PC-9 (cell line): ENCODE measurements around the gene NUCB1. TPM values are rescaled to one million over a fixed set of nuclear protein-coding genes. Genes with fewer than 3 reads are reported as not detected.

Experiments used
- BruUV-seq: library from RNA; stranded (reverse); fragments of 400-500 nt; replicated peaks from 2 replicates; lab custom pipeline; 2021; lab: Mats Ljungman, UMichigan
- CTCF ChIA-PET: fragments of 300-600 bp; sonication (Branson Sonifier 250); formaldehyde crosslinking; loops from one replicate; lab custom pipeline; 2022; ENCODE audit warnings: antibody characterized with exemption; lab: Charles Lee
- POLR2A ChIA-PET: fragments of 300-600 bp; sonication (Branson Sonifier 250); formaldehyde crosslinking; loops from one replicate; lab custom pipeline; 2022; ENCODE audit warnings: antibody characterized with exemption; ENCODE audit not compliant: unreplicated experiment; lab: Charles Lee
- DNase-seq, 2 experiments: peaks; one replicate each; pipeline versions ENCODE4 v3.0.0 to v3.0.0-alpha.2; 2015 to 2022; ENCODE audit warnings: mixed read lengths in 1 of 2
- H2AFZ ChIP-seq: fragments of 200-600 bp; sonication (generic); 2 replicates; pipeline ENCODE4 v1.8.1; 2017; ENCODE audit warnings: antibody characterized with exemption
- H3F3A ChIP-seq: fragments of 200-600 bp; sonication (generic); 2 replicates; pipeline ENCODE4 v1.8.1; 2017; ENCODE audit warnings: antibody characterized with exemption, mild to moderate bottlenecking, low read depth; ENCODE audit not compliant: insufficient read depth
- H3K27ac ChIP-seq: fragments of 200-600 bp; sonication (generic); 2 replicates; pipeline ENCODE4 v1.6.1; 2016; ENCODE audit warnings: mixed run types
- H3K27me3 ChIP-seq: fragments of 200-600 bp; sonication (generic); 2 replicates; pipeline ENCODE4 v1.6.1; 2016; ENCODE audit warnings: low read depth, mixed run types; ENCODE audit not compliant: insufficient read depth
- H3K36me3 ChIP-seq: fragments of 200-600 bp; sonication (generic); 2 replicates; pipeline ENCODE4 v1.6.1; 2016; ENCODE audit warnings: low read depth, mixed run types
- H3K4me1 ChIP-seq: fragments of 200-600 bp; sonication (generic); replicated peaks from 2 replicates; pipeline ENCODE4 v1.6.1; 2016; ENCODE audit warnings: mixed run types; ENCODE audit not compliant: insufficient read depth
- H3K4me2 ChIP-seq: fragments of 200-600 bp; sonication (generic); 2 replicates; pipeline ENCODE4 v1.6.1; 2017; ENCODE audit warnings: mixed run types
- H3K4me3 ChIP-seq: fragments of 200-600 bp; sonication (generic); 2 replicates; pipeline ENCODE4 v1.6.1; 2016; ENCODE audit warnings: mixed run types
- H3K79me2 ChIP-seq: fragments of 200-600 bp; sonication (generic); 2 replicates; pipeline ENCODE4 v1.6.1; 2017; ENCODE audit warnings: low read depth, mixed run types
- H3K9me2 ChIP-seq: fragments of 200-600 bp; sonication (generic); 2 replicates; pipeline ENCODE4 v1.8.1; 2017; ENCODE audit warnings: mild to moderate bottlenecking; ENCODE audit not compliant: insufficient read depth
- H3K9me3 ChIP-seq: fragments of 200-600 bp; sonication (generic); 2 replicates; pipeline ENCODE4 v1.8.1; 2016; ENCODE audit warnings: low read depth; ENCODE audit not compliant: insufficient read depth
- H4K20me1 ChIP-seq: fragments of 200-600 bp; sonication (generic); 2 replicates; pipeline ENCODE4 v1.8.1; 2017; ENCODE audit not compliant: insufficient read depth
- EZH2 ChIP-seq: fragments of 200-600 bp; sonication (generic); IDR thresholded peaks from 2 replicates; pipeline ENCODE4 v1.8.0; 2017; ENCODE audit warnings: antibody characterized with exemption, low read depth
- intact Hi-C: fragments of 100-400 bp; cut with micrococcal nuclease; formaldehyde crosslinking; loops from one replicate; pipeline ENCODE4 v1.10.0; 2022; ENCODE audit not compliant: unreplicated experiment
- total RNA-seq: library from RNA; stranded (reverse); gene quantifications from 2 replicates; pipeline ENCODE4 v1.2.3, GENCODE V29; 2021
- TF ChIP-seq, protein P1 (sequence below): fragments of 200-600 bp; sonication (generic); conservative IDR thresholded peaks from 2 replicates; pipeline ENCODE4 v1.6.1; 2017; ENCODE audit warnings: mixed run types, antibody characterized with exemption, mild to moderate bottlenecking, moderate library complexity

NUCB1 gene
- total RNA-seq, 1 experiment from 2014 or later = 185 TPM

GRCh38 chr19:48958006-48958405 is 57.9 kb downstream of the NUCB1 start:
- intact Hi-C loops = no loop called here
- H3K9me2 ChIP-seq = no peaks in the 10 kb centered on the region
- CTCF ChIA-PET = no interaction called here

GRCh38 chr19:48959341-48960239 is 59.5 kb downstream of the NUCB1 start:
- Histone ChIP-seq H3K79me2 (peaks cover 26% of the 10 kb centered on the region), H3K36me3 (peaks cover 9% of the 10 kb centered on the region; the same call in 1 of the 2 replicates), H4K20me1 (no peaks in the 10 kb centered on the region), H3K9me2 (no peaks in the 10 kb centered on the region), H3K27me3 (no peaks in the 10 kb centered on the region), H3K4me1 (peaks cover 36% of the 10 kb centered on the region), H3K9me3 (no peaks in the 10 kb centered on the region), H2AFZ (no peak overlapping the region), H3K4me2 (no peak overlapping the region), H3F3A (peaks cover 72% of the 10 kb centered on the region), H3K4me3 (no peak overlapping the region), H3K27ac (no peak overlapping the region)
- ChIA-PET POLR2A (no interaction called here), CTCF (no interaction called here)
- no peak for DNase-seq
- intact Hi-C loops = loop anchor here (10.0 kb wide), 1 partner anchor 475 kb away; no protein-coding TSS in a partner anchor
- TF ChIP-seq EZH2 = no peak
- TF ChIP-seq, protein P1, sequence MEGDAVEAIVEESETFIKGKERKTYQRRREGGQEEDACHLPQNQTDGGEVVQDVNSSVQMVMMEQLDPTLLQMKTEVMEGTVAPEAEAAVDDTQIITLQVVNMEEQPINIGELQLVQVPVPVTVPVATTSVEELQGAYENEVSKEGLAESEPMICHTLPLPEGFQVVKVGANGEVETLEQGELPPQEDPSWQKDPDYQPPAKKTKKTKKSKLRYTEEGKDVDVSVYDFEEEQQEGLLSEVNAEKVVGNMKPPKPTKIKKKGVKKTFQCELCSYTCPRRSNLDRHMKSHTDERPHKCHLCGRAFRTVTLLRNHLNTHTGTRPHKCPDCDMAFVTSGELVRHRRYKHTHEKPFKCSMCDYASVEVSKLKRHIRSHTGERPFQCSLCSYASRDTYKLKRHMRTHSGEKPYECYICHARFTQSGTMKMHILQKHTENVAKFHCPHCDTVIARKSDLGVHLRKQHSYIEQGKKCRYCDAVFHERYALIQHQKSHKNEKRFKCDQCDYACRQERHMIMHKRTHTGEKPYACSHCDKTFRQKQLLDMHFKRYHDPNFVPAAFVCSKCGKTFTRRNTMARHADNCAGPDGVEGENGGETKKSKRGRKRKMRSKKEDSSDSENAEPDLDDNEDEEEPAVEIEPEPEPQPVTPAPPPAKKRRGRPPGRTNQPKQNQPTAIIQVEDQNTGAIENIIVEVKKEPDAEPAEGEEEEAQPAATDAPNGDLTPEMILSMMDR = no peak
- no TSS peak for BruUV-seq

More at GRCh38 chr19:48958006-48958405, 57.9 kb downstream of the NUCB1 start:
- DNase-seq = no peak
- no TSS peak for BruUV-seq
- Histone ChIP-seq H3K27ac (no peak overlapping the region), H3F3A (peaks cover 57% of the 10 kb centered on the region), H3K4me1 (peaks cover 21% of the 10 kb centered on the region), H4K20me1 (no peaks in the 10 kb centered on the region), H3K4me3 (no peak overlapping the region), H2AFZ (no peak overlapping the region), H3K9me3 (no peaks in the 10 kb centered on the region), H3K4me2 (no peak overlapping the region), H3K27me3 (no peaks in the 10 kb centered on the region), H3K79me2 (peaks cover 21% of the 10 kb centered on the region), H3K36me3 (peaks cover 9% of the 10 kb centered on the region; the same call in 1 of the 2 replicates)
- TF ChIP-seq EZH2 = no peak
- TF ChIP-seq, protein P1 = no peak
- POLR2A ChIA-PET = no interaction called here

GRCh38 chr19:48961051-48961649 is 61.0 kb downstream of the NUCB1 start:
- peaks cover 29% of the 10 kb centered on the region for H3K4me1 ChIP-seq
- ChIA-PET CTCF (no interaction called here), POLR2A (interaction anchor here (0.6 to 1.1 kb wide), 3 partner anchors 61 to 150 kb away, joined by 4 to 8 read pairs (median 5); partner anchors contain the start of gene NUCB1)
- H3F3A ChIP-seq = peaks cover 70% of the 10 kb centered on the region
- peak in 1 of 2 experiments; percentile 21 for DNase-seq
- no peak overlapping the region for H3K4me2 ChIP-seq
- no peak overlapping the region for H3K4me3 ChIP-seq
- intact Hi-C loops = loop anchor here (10.0 kb wide), 1 partner anchor 476 kb away; no protein-coding TSS in a partner anchor
- no peak overlapping the region for H2AFZ ChIP-seq
- H4K20me1 ChIP-seq = peaks cover 7% of the 10 kb centered on the region
- H3K36me3 ChIP-seq = peaks cover 12% of the 10 kb centered on the region
- no peaks in the 10 kb centered on the region for H3K9me3 ChIP-seq
- H3K9me2 ChIP-seq = no peaks in the 10 kb centered on the region
- H3K27me3 ChIP-seq = no peaks in the 10 kb centered on the region
- peaks cover 24% of the 10 kb centered on the region for H3K79me2 ChIP-seq
- H3K27ac ChIP-seq = peak overlapping the region; percentile 95; the same call in 1 of the 2 replicates
- no TSS peak for BruUV-seq
- no peak for TF ChIP-seq EZH2
- TF ChIP-seq, protein P1 = no peak
